Lung (tissue), 12 donors: ENCODE data around the gene IDS. TPM values are rescaled to one million over a fixed set of nuclear protein-coding genes. Genes with fewer than 3 reads are reported as not detected.
"Not testable (repeated sequence)": the region's sequence is repeated elsewhere in the genome, so short reads cannot be mapped to it uniquely, and the experiment has no call there.

ENCODE experiments used
- ATAC-seq: fragments of 200-7000 bp; cut with Tn5 transposase; one replicate; pipeline ENCODE4 v1.9.1; 2020; ENCODE audit warnings: moderate number of reproducible peaks; ENCODE audit not compliant: insufficient read depth, low FRiP score
- DNase-seq, 3 donors: peaks; one replicate each; pipeline ENCODE4 v3.0.0-alpha.2; 2013 to 2017
- H3K27ac ChIP-seq, 2 donors: one replicate each; pipeline ENCODE4 v1.5.1; 2013; ENCODE audit warnings: mild to moderate bottlenecking in 2 of 2, moderate library complexity in 2 of 2, control low read depth in 1 of 2, inconsistent platforms in 1 of 2, low read depth in 1 of 2, low read length in 1 of 2
- H3K27me3 ChIP-seq, 3 donors: one replicate each; pipeline ENCODE4 v1.5.1; 2013; ENCODE audit warnings: low read length in 2 of 3; ENCODE audit not compliant: control insufficient read depth in 3 of 3, insufficient read depth in 3 of 3
- H3K36me3 ChIP-seq, 4 donors: one replicate each; pipeline ENCODE4 v1.5.1; 2013; ENCODE audit warnings: low read length in 4 of 4, mild to moderate bottlenecking in 1 of 4, moderate library complexity in 1 of 4; ENCODE audit not compliant: control insufficient read depth in 4 of 4, insufficient read depth in 4 of 4
- H3K4me1 ChIP-seq, 5 donors: one replicate each; pipeline ENCODE4 v1.5.1; 2013; ENCODE audit warnings: low read length in 5 of 5, mild to moderate bottlenecking in 2 of 5, moderate library complexity in 1 of 5; ENCODE audit not compliant: control insufficient read depth in 5 of 5, insufficient read depth in 5 of 5
- H3K4me3 ChIP-seq: one replicate; pipeline ENCODE4 v1.5.1; 2013; ENCODE audit warnings: mild to moderate bottlenecking, control low read depth, moderate library complexity
- H3K9ac ChIP-seq, 2 donors: one replicate each; pipeline ENCODE4 v1.5.1; 2013; ENCODE audit warnings: low read length in 2 of 2, control low read depth in 1 of 2; ENCODE audit not compliant: insufficient read depth in 1 of 2
- H3K9me3 ChIP-seq, 4 donors: one replicate each; pipeline ENCODE4 v1.5.1; 2013; ENCODE audit warnings: low read length in 3 of 4, mild to moderate bottlenecking in 1 of 4, moderate library complexity in 1 of 4; ENCODE audit not compliant: control insufficient read depth in 4 of 4, insufficient read depth in 3 of 4
- WGBS, 2 donors: extraction: QIAGEN DNeasy Blood & Tissue Kit; methylation state at CpG; one replicate each; pipeline ENCODE4 v1.1.7; 2013; 5-methylcytosine and 5-hydroxymethylcytosine counted together
- polyA plus RNA-seq, 2 donors: library from polyadenylated mRNA; stranded (reverse); fragments of 200-250 nt; gene quantifications; one replicate each; pipeline ENCODE4 v1.2.1, GENCODE V29; 2013
- total RNA-seq, 2 donors: library from RNA; depleted of rRNA in 1 of 2; stranded (reverse); fragments of >200 nt in 1 of 2; gene quantifications; one replicate each; pipeline ENCODE4 v1.2.1, GENCODE V29; 2014 to 2021
- TF ChIP-seq, protein P1 (sequence below): IDR thresholded peaks from 2 replicates; pipeline ENCODE4 v1.5.1; 2012; ENCODE audit warnings: mild to moderate bottlenecking; ENCODE audit errors: control extremely low read depth, extremely low read depth
- donor health status: control.
- donor health status: control.
- donor health status: Bipolar disorder and iron deficiency.
- donor health status: healthy.
- donor health status: DM: yes; HTN: yes; CAD: no.

Gene IDS
- total and polyA plus RNA-seq, 4 donors = 32.0 to 100 (median 49.2) TPM

DNA sequence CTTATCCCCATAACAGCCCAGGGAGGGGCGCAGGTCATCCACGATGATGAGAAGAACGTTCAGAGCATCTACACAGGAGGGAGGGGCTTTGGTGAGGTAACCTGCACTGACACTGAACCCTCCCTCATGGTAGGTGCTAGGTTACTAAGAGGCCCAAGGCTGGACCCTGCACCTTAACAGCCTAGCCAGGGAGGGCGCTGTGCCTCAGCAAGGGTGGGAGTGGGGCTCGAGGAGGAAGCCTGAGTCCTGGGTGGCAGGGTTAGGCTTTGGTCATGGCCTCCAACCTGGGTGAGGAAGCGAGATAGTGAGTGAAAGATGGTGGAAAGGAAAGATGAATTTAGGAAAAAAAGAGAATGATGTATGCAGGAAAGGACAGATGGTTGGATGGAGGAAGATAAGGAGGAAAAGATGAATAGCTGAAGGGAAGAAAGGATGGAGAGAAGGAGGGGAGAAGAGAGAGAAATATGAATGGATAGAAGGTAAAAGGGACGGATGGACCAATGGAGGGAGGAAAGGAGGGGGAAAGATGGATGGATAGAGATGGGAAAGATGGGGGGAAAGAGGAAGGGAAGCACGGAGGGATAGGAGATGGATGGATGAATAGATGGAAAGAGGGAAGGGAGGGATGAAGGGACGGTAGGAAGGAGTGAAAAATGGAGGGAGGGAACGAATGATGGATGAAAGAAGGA, 736 bp downstream of the IDS start:
- 34 to 47% methylated on average over 10 of the region's 10 CpGs for WGBS, 2 donors
- Histone ChIP-seq H3K9ac (peak overlapping the region; percentile 49 to 74), H3K4me3 (peak overlapping the region; percentile 79), H3K27me3 (peaks cover 0 to 13% (median 4%) of the 10 kb centered on the region in 3 donors), H3K9me3 (no peaks in the 10 kb centered on the region), H3K36me3 (peaks cover 0 to 13% (median 3%) of the 10 kb centered on the region in 4 donors), H3K4me1 (peaks cover 0 to 9% (median 5%) of the 10 kb centered on the region in 5 donors), H3K27ac (peak overlapping the region; percentile 97 to 98)
- TF ChIP-seq, protein P1, sequence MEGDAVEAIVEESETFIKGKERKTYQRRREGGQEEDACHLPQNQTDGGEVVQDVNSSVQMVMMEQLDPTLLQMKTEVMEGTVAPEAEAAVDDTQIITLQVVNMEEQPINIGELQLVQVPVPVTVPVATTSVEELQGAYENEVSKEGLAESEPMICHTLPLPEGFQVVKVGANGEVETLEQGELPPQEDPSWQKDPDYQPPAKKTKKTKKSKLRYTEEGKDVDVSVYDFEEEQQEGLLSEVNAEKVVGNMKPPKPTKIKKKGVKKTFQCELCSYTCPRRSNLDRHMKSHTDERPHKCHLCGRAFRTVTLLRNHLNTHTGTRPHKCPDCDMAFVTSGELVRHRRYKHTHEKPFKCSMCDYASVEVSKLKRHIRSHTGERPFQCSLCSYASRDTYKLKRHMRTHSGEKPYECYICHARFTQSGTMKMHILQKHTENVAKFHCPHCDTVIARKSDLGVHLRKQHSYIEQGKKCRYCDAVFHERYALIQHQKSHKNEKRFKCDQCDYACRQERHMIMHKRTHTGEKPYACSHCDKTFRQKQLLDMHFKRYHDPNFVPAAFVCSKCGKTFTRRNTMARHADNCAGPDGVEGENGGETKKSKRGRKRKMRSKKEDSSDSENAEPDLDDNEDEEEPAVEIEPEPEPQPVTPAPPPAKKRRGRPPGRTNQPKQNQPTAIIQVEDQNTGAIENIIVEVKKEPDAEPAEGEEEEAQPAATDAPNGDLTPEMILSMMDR = no peak
- DNase-seq (peak in 2 of 3 donors; percentile 4 to 18), ATAC-seq (no peak)

DNA sequence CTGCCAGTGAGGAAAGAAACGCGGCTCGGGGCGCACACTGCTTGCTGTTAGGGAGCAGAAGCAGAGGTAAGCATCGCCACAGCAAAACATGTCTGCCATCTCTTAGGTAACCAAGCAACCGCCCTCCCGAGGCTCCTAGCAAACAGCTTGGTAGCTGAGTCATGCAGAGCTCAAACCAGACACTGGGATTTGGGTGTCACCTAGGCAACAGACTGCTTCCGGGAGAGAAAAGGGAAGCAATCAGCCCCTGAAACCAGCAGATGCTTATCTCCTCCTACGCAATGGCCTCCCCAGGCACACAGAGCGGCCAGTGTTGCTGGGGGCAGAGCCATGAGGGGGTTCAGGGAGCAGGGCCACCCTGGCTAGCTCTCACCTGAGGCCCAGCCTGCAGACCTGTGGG, 1.7 kb downstream of the IDS start:
- not testable (repeated sequence) for H3K9me3 ChIP-seq, H3K4me3 ChIP-seq, H3K9ac ChIP-seq, DNase-seq, H3K4me1 ChIP-seq
- 37 to 53% methylated on average over 2 to 6 of the region's 10 CpGs for WGBS, 2 donors
- peaks cover 0 to 13% (median 4%) of the 10 kb centered on the region in 4 donors for H3K36me3 ChIP-seq
- ATAC-seq = peak; percentile 49
- peaks cover 0 to 11% (median 4%) of the 10 kb centered on the region in 3 donors for H3K27me3 ChIP-seq
- peak overlapping the region in 1 of 2 donors; percentile 33 for H3K27ac ChIP-seq

DNA sequence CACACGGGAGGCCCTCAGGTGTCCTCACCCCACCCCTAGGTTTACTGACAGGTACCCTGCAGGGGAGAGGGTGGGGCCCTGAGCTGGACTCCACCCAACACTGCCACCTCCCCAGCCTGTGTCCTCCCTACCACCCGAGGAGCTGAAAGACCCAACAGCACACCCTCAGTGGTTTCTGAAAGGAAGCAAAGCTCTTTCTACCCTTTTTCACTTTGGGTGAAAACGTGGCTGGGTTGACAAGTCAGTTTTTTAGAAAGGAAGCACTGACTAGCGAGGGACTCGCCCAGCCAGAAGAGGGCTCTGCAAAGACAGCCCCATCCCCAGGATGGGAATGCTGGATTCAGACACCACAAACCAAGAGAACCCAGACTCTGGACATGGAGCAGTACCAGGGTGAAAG, 2.2 kb downstream of the IDS start:
- not testable (repeated sequence) for H3K9ac ChIP-seq, H3K9me3 ChIP-seq, H3K27ac ChIP-seq, H3K4me1 ChIP-seq, H3K4me3 ChIP-seq, ATAC-seq, DNase-seq
- peaks cover 0 to 11% (median 4%) of the 10 kb centered on the region in 3 donors for H3K27me3 ChIP-seq
- 56 to 61% methylated on average over 4 to 5 of the region's 5 CpGs for WGBS, 2 donors
- peaks cover 0 to 17% (median 6%) of the 10 kb centered on the region in 4 donors for H3K36me3 ChIP-seq

DNA sequence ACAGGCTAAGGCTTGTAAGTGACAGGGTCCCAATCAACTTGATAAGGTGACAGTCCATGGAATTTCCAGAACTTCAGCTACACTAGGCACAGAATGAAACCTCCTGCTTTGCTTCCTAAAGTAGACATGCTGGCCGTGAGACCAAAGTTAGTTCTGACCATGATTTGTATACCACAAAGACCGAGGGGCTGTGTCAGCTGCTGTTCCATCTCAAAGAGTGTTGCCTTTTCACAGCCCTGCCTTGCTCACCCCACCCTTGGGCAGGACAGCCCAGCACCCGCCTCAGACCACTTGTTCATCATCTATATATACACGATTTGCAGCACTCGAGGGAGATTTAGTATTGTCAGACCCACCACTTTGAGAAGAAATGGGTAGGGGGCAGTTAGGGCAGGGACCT, 5.3 kb downstream of the IDS start:
- no peaks in the 10 kb centered on the region for H3K9me3 ChIP-seq
- no peak overlapping the region for H3K27ac ChIP-seq
- H3K4me1 ChIP-seq = peaks cover 0 to 9% (median 5%) of the 10 kb centered on the region in 5 donors
- peaks cover 0 to 22% (median 14%) of the 10 kb centered on the region in 4 donors for H3K36me3 ChIP-seq
- DNase-seq (no peak), ATAC-seq (no peak)
- H3K9ac ChIP-seq = no peak overlapping the region
- H3K27me3 ChIP-seq = peaks cover 0 to 6% (median 0%) of the 10 kb centered on the region in 3 donors
- H3K4me3 ChIP-seq = no peak overlapping the region
- TF ChIP-seq, protein P1 = no peak
- 66 to 90% methylated on average over 5 of the region's 5 CpGs for WGBS, 2 donors
